Caco-2 (cell line): Measurements from ENCODE around the gene TSC22D2. TPM values are rescaled to one million over a fixed set of nuclear protein-coding genes. Genes with fewer than 3 reads are reported as not detected.

ENCODE experiments used
- BruUV-seq: library from RNA; stranded (reverse); fragments of 400-500 nt; replicated peaks from 2 replicates; lab custom pipeline; 2021; lab: Mats Ljungman, UMichigan
- CTCF ChIA-PET: fragments of 300-600 bp; sonication (Branson Sonifier 250); formaldehyde crosslinking; loops from one replicate; lab custom pipeline; 2022; ENCODE audit warnings: antibody characterized with exemption; lab: Charles Lee
- POLR2A ChIA-PET: fragments of 300-600 bp; sonication (Branson Sonifier 250); formaldehyde crosslinking; loops from one replicate; lab custom pipeline; 2022; ENCODE audit warnings: antibody characterized with exemption; lab: Charles Lee
- DNase-seq, 2 experiments: peaks; one replicate each; pipeline versions ENCODE4 v3.0.0 to v3.0.0-alpha.2; 2020 to 2022
- H3K27me3 ChIP-seq: replicated peaks from 2 replicates; pipeline ENCODE4 v1.6.0; 2011; ENCODE audit warnings: low read length; ENCODE audit not compliant: control insufficient read depth, insufficient read depth
- H3K36me3 ChIP-seq: 2 replicates; pipeline ENCODE4 v1.5.1; 2011; ENCODE audit warnings: low read length; ENCODE audit not compliant: control insufficient read depth, insufficient read depth
- H3K4me1 ChIP-seq: fragments of 250-450 bp; sonication (Bioruptor Pico); 2 replicates; pipeline ENCODE4 v1.5.1; 2020; ENCODE audit warnings: mild to moderate bottlenecking
- H3K4me3 ChIP-seq: 2 replicates; pipeline ENCODE4 v1.5.1; 2011; ENCODE audit warnings: low read depth, mild to moderate bottlenecking, control low read depth, low read length
- H3K9me3 ChIP-seq: fragments of 250-450 bp; sonication (Bioruptor Pico); 2 replicates; pipeline ENCODE4 v1.5.1; 2020; ENCODE audit warnings: mild to moderate bottlenecking, moderate library complexity
- H3K27ac Mint-ChIP-seq: one replicate; pipeline ENCODE4 v1.8.0; 2022; ENCODE audit warnings: mixed read lengths; ENCODE audit not compliant: unreplicated experiment
- H3K27me3 Mint-ChIP-seq: one replicate; pipeline ENCODE4 v1.8.0; 2022; ENCODE audit warnings: mixed read lengths; ENCODE audit not compliant: insufficient read depth, unreplicated experiment
- H3K36me3 Mint-ChIP-seq: one replicate; pipeline ENCODE4 v1.8.0; 2022; ENCODE audit warnings: mild to moderate bottlenecking, mixed read lengths; ENCODE audit not compliant: insufficient read depth, unreplicated experiment
- H3K4me1 Mint-ChIP-seq: one replicate; pipeline ENCODE4 v1.8.0; 2022; ENCODE audit warnings: low read depth, mixed read lengths; ENCODE audit not compliant: unreplicated experiment
- H3K4me3 Mint-ChIP-seq: one replicate; pipeline ENCODE4 v1.8.0; 2022; ENCODE audit warnings: mild to moderate bottlenecking, moderate library complexity, mixed read lengths; ENCODE audit not compliant: unreplicated experiment
- H3K9me3 Mint-ChIP-seq: one replicate; pipeline ENCODE4 v1.8.0; 2022; ENCODE audit warnings: mixed read lengths; ENCODE audit not compliant: unreplicated experiment
- CTCF ChIP-seq, 2 experiments: fragments of 200-600 bp in 1 of 2; IDR thresholded peaks; 1 replicate in 1 of 2; 2 replicates in 1 of 2; pipeline versions ENCODE4 v1.5.1 to v1.8.0; 2011 to 2022; ENCODE audit warnings: antibody characterized with exemption in 1 of 2, control low read depth in 1 of 2, inconsistent platforms in 1 of 2, low read depth in 1 of 2, low read length in 1 of 2, mild to moderate bottlenecking in 1 of 2, moderate library complexity in 1 of 2; ENCODE audit not compliant: insufficient read depth in 1 of 2, severe bottlenecking in 1 of 2, unreplicated experiment in 1 of 2
- intact Hi-C: fragments of 100-400 bp; cut with micrococcal nuclease; formaldehyde crosslinking; loops from one replicate; pipeline ENCODE4 v1.10.0; 2022; ENCODE audit not compliant: unreplicated experiment
- total RNA-seq: library from RNA; stranded (reverse); gene quantifications from 2 replicates; pipeline ENCODE4 v1.2.3, GENCODE V29; 2022

The TSC22D2 gene
- total RNA-seq, 1 experiment from 2014 or later, result 30.8 TPM

DNA sequence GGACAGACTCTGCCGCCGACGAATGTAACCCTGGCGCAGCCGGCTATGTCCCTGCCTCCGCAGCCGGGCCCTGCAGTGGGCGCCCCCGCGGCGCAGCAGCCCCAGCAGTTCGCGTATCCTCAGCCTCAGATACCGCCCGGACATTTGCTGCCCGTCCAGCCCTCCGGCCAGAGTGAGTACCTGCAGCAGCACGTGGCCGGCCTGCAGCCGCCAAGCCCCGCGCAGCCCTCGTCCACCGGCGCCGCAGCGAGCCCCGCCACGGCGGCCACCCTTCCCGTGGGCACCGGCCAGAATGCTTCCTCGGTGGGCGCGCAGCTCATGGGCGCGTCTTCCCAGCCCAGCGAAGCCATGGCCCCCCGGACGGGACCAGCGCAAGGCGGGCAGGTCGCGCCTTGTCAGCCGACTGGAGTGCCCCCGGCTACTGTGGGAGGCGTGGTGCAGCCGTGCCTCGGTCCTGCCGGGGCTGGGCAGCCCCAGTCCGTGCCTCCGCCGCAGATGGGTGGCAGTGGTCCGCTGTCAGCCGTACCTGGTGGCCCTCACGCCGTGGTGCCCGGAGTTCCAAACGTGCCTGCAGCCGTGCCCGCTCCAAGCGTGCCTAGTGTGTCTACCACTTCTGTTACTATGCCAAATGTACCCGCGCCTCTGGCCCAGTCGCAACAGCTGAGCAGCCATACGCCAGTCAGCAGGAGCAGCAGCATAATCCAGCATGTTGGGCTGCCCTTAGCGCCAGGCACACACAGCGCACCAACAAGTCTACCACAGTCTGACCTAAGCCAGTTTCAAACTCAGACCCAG, 2.4 kb downstream of the TSC22D2 start:
- TF ChIP-seq CTCF (IDR thresholded peaks at IDR 0.05; ENCODE audit: insufficient read depth in 1 of 2, low read depth in 1 of 2, low read length in 1 of 2, severe bottlenecking in 1 of 2, unreplicated experiment in 1 of 2), result no peak
- Mint-ChIP-seq H3K9me3 (no peaks in the 10 kb centered on the region), H3K36me3 (peaks cover 57% of the 10 kb centered on the region), H3K27ac (peak overlapping the region; percentile 59), H3K4me3 (peak overlapping the region; percentile 97), H3K27me3 (no peaks in the 10 kb centered on the region), H3K4me1 (peaks cover 6% of the 10 kb centered on the region)
- POLR2A ChIA-PET, result interaction anchor here (1.0 to 2.4 kb wide), 2 partner anchors 132 to 193 kb away, joined by 3 to 7 read pairs; partner anchors contain the start of gene SELENOT
- intact Hi-C loops, result loop anchor here (1.0 to 5.0 kb wide), 4 partner anchors 61 to 173 kb away; no protein-coding TSS in a partner anchor
- H3K4me3 ChIP-seq, result peak overlapping the region; percentile 99
- CTCF ChIA-PET, result interaction anchor here (1.0 to 3.8 kb wide), 5 partner anchors 69 to 170 kb away, joined by 3 to 21 read pairs (median 3); no protein-coding TSS in a partner anchor
- no peaks in the 10 kb centered on the region; the same call in 1 of the 2 replicates for H3K36me3 ChIP-seq
- peak in 1 of 2 experiments; percentile 34 for DNase-seq
- H3K4me1 ChIP-seq, result peaks cover 8% of the 10 kb centered on the region
- BruUV-seq, result no TSS peak
- H3K27me3 ChIP-seq, result no peaks in the 10 kb centered on the region
- H3K9me3 ChIP-seq, result no peaks in the 10 kb centered on the region

DNA sequence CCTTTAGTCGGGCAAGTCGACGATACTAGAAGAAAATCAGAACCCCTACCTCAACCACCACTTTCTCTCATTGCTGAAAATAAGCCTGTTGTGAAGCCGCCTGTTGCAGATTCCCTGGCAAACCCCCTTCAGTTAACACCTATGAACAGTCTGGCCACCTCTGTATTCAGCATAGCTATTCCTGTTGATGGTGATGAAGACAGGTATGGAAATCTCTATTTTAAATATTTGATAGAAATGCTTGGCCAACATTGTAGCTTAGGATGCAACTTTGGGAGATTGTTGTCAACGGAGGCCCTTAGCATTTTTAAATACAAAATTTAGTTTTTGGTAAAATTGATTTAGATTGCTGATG, 3.0 kb downstream of the TSC22D2 start:
- no peaks in the 10 kb centered on the region for H3K27me3 Mint-ChIP-seq
- no peak for TF ChIP-seq CTCF (IDR thresholded peaks at IDR 0.05; ENCODE audit: insufficient read depth in 1 of 2, low read depth in 1 of 2, low read length in 1 of 2, severe bottlenecking in 1 of 2, unreplicated experiment in 1 of 2)
- intact Hi-C loops, result loop anchor here (5.0 kb wide), 2 partner anchors 109 to 174 kb away; no protein-coding TSS in a partner anchor
- peak overlapping the region; percentile 99 for H3K4me3 ChIP-seq
- H3K36me3 Mint-ChIP-seq, result peaks cover 63% of the 10 kb centered on the region
- CTCF ChIA-PET, result interaction anchor here (3.8 kb wide), 1 partner anchor 84 kb away, joined by 21 read pairs; no protein-coding TSS in a partner anchor
- H3K4me1 Mint-ChIP-seq, result peaks cover 11% of the 10 kb centered on the region
- BruUV-seq, result no TSS peak
- H3K27ac Mint-ChIP-seq, result peak overlapping the region; percentile 59
- H3K4me3 Mint-ChIP-seq, result peak overlapping the region; percentile 97
- H3K9me3 Mint-ChIP-seq, result no peaks in the 10 kb centered on the region
- no peaks in the 10 kb centered on the region; the same call in 1 of the 2 replicates for H3K36me3 ChIP-seq
- H3K27me3 ChIP-seq, result no peaks in the 10 kb centered on the region
- no peak for DNase-seq
- POLR2A ChIA-PET, result no interaction called here
- H3K4me1 ChIP-seq, result peaks cover 8% of the 10 kb centered on the region
- no peaks in the 10 kb centered on the region for H3K9me3 ChIP-seq

DNA sequence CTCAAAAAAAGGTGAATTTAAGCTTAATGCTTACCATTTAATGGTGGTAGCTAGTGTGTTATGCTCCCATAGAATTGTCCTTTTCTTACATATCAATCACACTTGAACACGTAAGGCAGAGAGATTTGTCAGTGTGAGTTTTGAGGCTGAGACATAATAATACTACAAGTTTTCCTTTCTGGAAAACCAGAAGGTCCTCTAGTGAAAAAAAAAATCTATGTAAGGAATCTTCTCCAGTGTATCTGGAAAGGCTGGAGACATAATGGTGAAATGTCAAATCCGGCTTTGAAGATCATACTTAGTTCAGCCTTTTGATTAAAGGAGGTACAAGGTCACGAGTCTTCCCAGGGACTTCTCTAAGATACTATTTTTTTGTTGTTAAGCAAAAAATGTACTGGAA, 3.4 kb downstream of the TSC22D2 start:
- Mint-ChIP-seq H3K36me3 (peaks cover 63% of the 10 kb centered on the region), H3K27ac (peak overlapping the region; percentile 59), H3K4me1 (peaks cover 7% of the 10 kb centered on the region), H3K9me3 (no peaks in the 10 kb centered on the region), H3K4me3 (peak overlapping the region; percentile 97), H3K27me3 (no peaks in the 10 kb centered on the region)
- ChIA-PET CTCF (interaction anchor here (3.8 kb wide), 1 partner anchor 84 kb away, joined by 21 read pairs; no protein-coding TSS in a partner anchor), POLR2A (interaction anchor here (1.2 kb wide), 1 partner anchor 84 kb away, joined by 3 read pairs; no protein-coding TSS in a partner anchor)
- H3K36me3 ChIP-seq, result no peaks in the 10 kb centered on the region; the same call in 1 of the 2 replicates
- intact Hi-C loops, result loop anchor here (5.0 kb wide), 2 partner anchors 109 to 174 kb away; no protein-coding TSS in a partner anchor
- H3K9me3 ChIP-seq, result no peaks in the 10 kb centered on the region
- H3K4me3 ChIP-seq, result peak overlapping the region; percentile 99
- TSS peak; percentile 21 for BruUV-seq
- TF ChIP-seq CTCF (IDR thresholded peaks at IDR 0.05; ENCODE audit: insufficient read depth in 1 of 2, low read depth in 1 of 2, low read length in 1 of 2, severe bottlenecking in 1 of 2, unreplicated experiment in 1 of 2), result no peak
- peaks cover 4% of the 10 kb centered on the region for H3K4me1 ChIP-seq
- H3K27me3 ChIP-seq, result no peaks in the 10 kb centered on the region
- no peak for DNase-seq
